Measurements from ENCODE around the gene MAP3K1.

Gene MAP3K1

DNA sequence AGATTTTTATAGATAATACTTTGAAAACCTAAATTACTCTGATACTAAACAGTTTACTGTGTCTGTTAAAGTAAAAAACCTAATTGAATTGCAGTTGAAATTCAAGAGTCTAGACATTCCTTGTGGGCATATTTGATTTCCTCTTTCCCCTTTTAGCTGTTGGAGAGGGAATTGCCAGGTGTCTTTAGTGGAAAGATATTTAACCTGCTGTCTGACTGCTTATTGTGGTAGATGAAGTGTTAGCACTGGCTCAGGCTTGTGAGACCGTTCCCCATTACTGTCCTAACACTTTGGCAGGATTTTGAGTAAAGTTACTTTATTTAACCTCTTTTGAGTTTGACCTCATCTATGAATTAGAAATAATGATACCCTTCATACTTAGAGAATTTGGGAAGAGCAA lies 16.4 kb downstream of the MAP3K1 start:
- peak overlapping the region; percentile 10 for H3K9ac ChIP-seq (ENCODE audit: low read depth, low read length, poor library complexity, severe bottlenecking)
- H3K9me3 ChIP-seq (ENCODE audit: insufficient read depth, low read depth, low read length) = no peaks in the 10 kb centered on the region
- TF ChIP-seq, protein P1, sequence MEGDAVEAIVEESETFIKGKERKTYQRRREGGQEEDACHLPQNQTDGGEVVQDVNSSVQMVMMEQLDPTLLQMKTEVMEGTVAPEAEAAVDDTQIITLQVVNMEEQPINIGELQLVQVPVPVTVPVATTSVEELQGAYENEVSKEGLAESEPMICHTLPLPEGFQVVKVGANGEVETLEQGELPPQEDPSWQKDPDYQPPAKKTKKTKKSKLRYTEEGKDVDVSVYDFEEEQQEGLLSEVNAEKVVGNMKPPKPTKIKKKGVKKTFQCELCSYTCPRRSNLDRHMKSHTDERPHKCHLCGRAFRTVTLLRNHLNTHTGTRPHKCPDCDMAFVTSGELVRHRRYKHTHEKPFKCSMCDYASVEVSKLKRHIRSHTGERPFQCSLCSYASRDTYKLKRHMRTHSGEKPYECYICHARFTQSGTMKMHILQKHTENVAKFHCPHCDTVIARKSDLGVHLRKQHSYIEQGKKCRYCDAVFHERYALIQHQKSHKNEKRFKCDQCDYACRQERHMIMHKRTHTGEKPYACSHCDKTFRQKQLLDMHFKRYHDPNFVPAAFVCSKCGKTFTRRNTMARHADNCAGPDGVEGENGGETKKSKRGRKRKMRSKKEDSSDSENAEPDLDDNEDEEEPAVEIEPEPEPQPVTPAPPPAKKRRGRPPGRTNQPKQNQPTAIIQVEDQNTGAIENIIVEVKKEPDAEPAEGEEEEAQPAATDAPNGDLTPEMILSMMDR (conservative IDR thresholded peaks at IDR 0.05; ENCODE audit: low read length) = no peak
- no peak for TF ChIP-seq EZH2phosphoT487 (IDR thresholded peaks at IDR 0.05; ENCODE audit: borderline replicate concordance)
- peaks cover 100% of the 10 kb centered on the region for H3K79me2 ChIP-seq (ENCODE audit: insufficient read depth, low read length)
- no peaks in the 10 kb centered on the region for H3K36me3 ChIP-seq (ENCODE audit: insufficient read depth, low read length)
- H3K4me2 ChIP-seq (ENCODE audit: low read depth, low read length, poor library complexity, severe bottlenecking) = no peak overlapping the region
- H3F3A ChIP-seq (ENCODE audit: low read depth) = no peaks in the 10 kb centered on the region
- H3K4me1 ChIP-seq (ENCODE audit: insufficient read depth, low read length, poor library complexity, severe bottlenecking) = peaks cover 47% of the 10 kb centered on the region
- H3K27me3 ChIP-seq (ENCODE audit: insufficient read depth, low read length, poor library complexity, severe bottlenecking) = no peaks in the 10 kb centered on the region
- no peaks in the 10 kb centered on the region for H3K9me2 ChIP-seq (replicated peaks; ENCODE audit: low read depth, low read length)
- no peak overlapping the region for H2AFZ ChIP-seq (ENCODE audit: low read length)
- H3K4me3 ChIP-seq (ENCODE audit: low read length, poor library complexity, severe bottlenecking) = no peak overlapping the region
- peaks cover 88% of the 10 kb centered on the region for H4K20me1 ChIP-seq (ENCODE audit: insufficient read depth, low read length, poor library complexity, severe bottlenecking)

DNA sequence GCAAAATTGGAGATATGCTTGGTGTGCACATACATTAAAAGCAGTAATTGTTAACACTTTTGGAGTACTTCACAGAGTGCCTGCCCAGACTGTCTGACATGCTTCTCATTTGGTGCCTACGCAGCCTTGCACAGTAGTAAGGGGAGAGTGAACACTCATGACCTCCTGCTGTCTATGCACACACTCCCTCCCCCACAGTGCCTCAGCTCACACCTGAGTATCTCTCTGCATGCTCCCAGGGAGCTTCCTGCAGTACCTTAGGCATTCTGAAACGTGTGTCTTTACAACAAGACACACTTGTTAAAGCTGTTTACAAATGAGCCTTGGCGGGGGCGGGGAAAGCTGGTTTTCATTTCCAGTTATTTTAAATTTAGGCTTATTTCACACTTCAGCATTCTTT lies 18.0 kb downstream of the MAP3K1 start:
- Histone ChIP-seq H3K79me2 (ENCODE audit: insufficient read depth, low read length) (peaks cover 100% of the 10 kb centered on the region), H3K4me2 (ENCODE audit: low read depth, low read length, poor library complexity, severe bottlenecking) (no peak overlapping the region), H3K36me3 (ENCODE audit: insufficient read depth, low read length) (no peaks in the 10 kb centered on the region), H2AFZ (ENCODE audit: low read length) (no peak overlapping the region), H3K27me3 (ENCODE audit: insufficient read depth, low read length, poor library complexity, severe bottlenecking) (no peaks in the 10 kb centered on the region), H4K20me1 (ENCODE audit: insufficient read depth, low read length, poor library complexity, severe bottlenecking) (peaks cover 87% of the 10 kb centered on the region), H3K4me3 (ENCODE audit: low read length, poor library complexity, severe bottlenecking) (no peak overlapping the region), H3F3A (ENCODE audit: low read depth) (no peaks in the 10 kb centered on the region), H3K4me1 (ENCODE audit: insufficient read depth, low read length, poor library complexity, severe bottlenecking) (peaks cover 54% of the 10 kb centered on the region), H3K9ac (ENCODE audit: low read depth, low read length, poor library complexity, severe bottlenecking) (no peak overlapping the region), H3K9me2 (replicated peaks; ENCODE audit: low read depth, low read length) (no peaks in the 10 kb centered on the region), H3K9me3 (ENCODE audit: insufficient read depth, low read depth, low read length) (no peaks in the 10 kb centered on the region)
- TF ChIP-seq, protein P1 (conservative IDR thresholded peaks at IDR 0.05; ENCODE audit: low read length) = no peak
- no peak for TF ChIP-seq EZH2phosphoT487 (IDR thresholded peaks at IDR 0.05; ENCODE audit: borderline replicate concordance)

DNA sequence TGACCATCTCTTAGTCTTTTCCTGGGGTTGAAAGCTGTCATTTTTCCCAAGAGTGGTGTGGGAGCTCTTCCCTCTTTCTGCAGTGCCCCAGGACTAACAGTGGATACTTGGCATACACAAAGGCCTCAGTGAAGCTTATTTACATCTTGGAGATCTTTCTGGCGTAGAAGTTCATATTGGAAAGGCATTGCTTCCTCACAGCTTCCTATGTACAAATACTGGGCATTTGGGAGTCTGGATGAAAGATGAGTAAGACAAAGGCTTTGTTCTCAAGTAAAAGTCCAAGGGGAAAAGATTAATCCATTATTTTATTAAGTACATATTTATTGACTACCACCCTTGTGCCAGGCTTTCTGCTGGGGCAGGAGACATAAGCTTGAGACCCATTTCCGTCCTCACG lies 22.0 kb downstream of the MAP3K1 start:
- Histone ChIP-seq H3F3A (ENCODE audit: low read depth) (no peaks in the 10 kb centered on the region), H3K4me2 (ENCODE audit: low read depth, low read length, poor library complexity, severe bottlenecking) (no peak overlapping the region), H3K36me3 (ENCODE audit: insufficient read depth, low read length) (no peaks in the 10 kb centered on the region), H3K4me3 (ENCODE audit: low read length, poor library complexity, severe bottlenecking) (no peak overlapping the region), H4K20me1 (ENCODE audit: insufficient read depth, low read length, poor library complexity, severe bottlenecking) (peaks cover 77% of the 10 kb centered on the region), H3K79me2 (ENCODE audit: insufficient read depth, low read length) (peaks cover 100% of the 10 kb centered on the region), H3K9me3 (ENCODE audit: insufficient read depth, low read depth, low read length) (no peaks in the 10 kb centered on the region), H3K27me3 (ENCODE audit: insufficient read depth, low read length, poor library complexity, severe bottlenecking) (no peaks in the 10 kb centered on the region), H3K9ac (ENCODE audit: low read depth, low read length, poor library complexity, severe bottlenecking) (no peak overlapping the region), H2AFZ (ENCODE audit: low read length) (no peak overlapping the region), H3K4me1 (ENCODE audit: insufficient read depth, low read length, poor library complexity, severe bottlenecking) (peaks cover 43% of the 10 kb centered on the region), H3K9me2 (replicated peaks; ENCODE audit: low read depth, low read length) (no peaks in the 10 kb centered on the region)
- TF ChIP-seq EZH2phosphoT487 (IDR thresholded peaks at IDR 0.05; ENCODE audit: borderline replicate concordance) = no peak
- TF ChIP-seq, protein P1 (conservative IDR thresholded peaks at IDR 0.05; ENCODE audit: low read length) = no peak

Data from Loucy (cell line).